MG63 (cell line): ENCODE results near the gene CAPZA2. TPM values are rescaled to one million over a fixed set of nuclear protein-coding genes. Genes with fewer than 3 reads are reported as not detected.

Experiments used
- DNase-seq: peaks from one replicate; pipeline ENCODE4 v3.0.0-alpha.2; 2020
- H3K27me3 ChIP-seq: fragments of 250-450 bp; sonication (Bioruptor Pico); 2 replicates; pipeline ENCODE4 v1.5.1; 2020; ENCODE audit warnings: mild to moderate bottlenecking, moderate library complexity
- H3K36me3 ChIP-seq: fragments of 250-450 bp; sonication (Bioruptor Pico); 2 replicates; pipeline ENCODE4 v1.5.1; 2020; ENCODE audit warnings: mild to moderate bottlenecking, moderate library complexity
- H3K4me3 ChIP-seq: fragments of 250-450 bp; sonication (Bioruptor Pico); 2 replicates; pipeline ENCODE4 v1.5.1; 2020; ENCODE audit warnings: mild to moderate bottlenecking, moderate library complexity
- H3K9me3 ChIP-seq: fragments of 250-450 bp; sonication (Bioruptor Pico); 2 replicates; pipeline ENCODE4 v1.5.1; 2020; ENCODE audit warnings: mild to moderate bottlenecking, moderate library complexity
- total RNA-seq: library from RNA; depleted of rRNA; stranded (reverse); fragments of >200 nt; shearing (Covaris generic); gene quantifications from 2 replicates; pipeline ENCODE4 v1.2.3, GENCODE V29; 2014; ENCODE audit warnings: low replicate concordance

Gene CAPZA2
- total RNA-seq, 1 experiment from 2014 or later, result 104 TPM

- Histone ChIP-seq H3K9me3 (no peaks in the 10 kb centered on the region), H3K4me3 (no peak overlapping the region), H3K27me3 (no peaks in the 10 kb centered on the region), H3K36me3 (no peaks in the 10 kb centered on the region)
- DNase-seq, result no peak
These were observed 11.2 kb upstream of the CAPZA2 start for GRCh38 chr7:116851175-116851574.

DNA sequence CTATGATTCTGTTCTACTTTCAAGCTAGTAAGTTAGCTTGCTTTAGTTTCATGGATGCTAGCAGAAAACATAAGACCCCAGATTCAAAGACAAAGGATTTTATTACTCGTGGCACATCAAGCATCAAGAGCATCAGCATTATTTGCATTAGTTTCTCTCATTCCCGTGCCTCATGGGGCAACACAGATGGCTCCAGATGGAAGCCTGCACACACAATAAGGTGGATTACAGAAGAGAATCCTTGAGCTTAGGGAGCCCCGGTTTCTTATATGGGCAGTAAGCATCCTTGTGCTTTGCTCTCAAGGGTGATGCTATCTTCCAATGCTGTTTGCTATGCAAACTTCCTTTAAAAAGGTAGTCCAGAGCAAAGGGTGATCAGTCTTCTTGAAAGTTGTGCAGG lies 10.7 kb upstream of the CAPZA2 start:
- Histone ChIP-seq H3K4me3 (no peak overlapping the region), H3K36me3 (no peaks in the 10 kb centered on the region), H3K27me3 (no peaks in the 10 kb centered on the region), H3K9me3 (no peaks in the 10 kb centered on the region)
- DNase-seq, result no peak

DNA sequence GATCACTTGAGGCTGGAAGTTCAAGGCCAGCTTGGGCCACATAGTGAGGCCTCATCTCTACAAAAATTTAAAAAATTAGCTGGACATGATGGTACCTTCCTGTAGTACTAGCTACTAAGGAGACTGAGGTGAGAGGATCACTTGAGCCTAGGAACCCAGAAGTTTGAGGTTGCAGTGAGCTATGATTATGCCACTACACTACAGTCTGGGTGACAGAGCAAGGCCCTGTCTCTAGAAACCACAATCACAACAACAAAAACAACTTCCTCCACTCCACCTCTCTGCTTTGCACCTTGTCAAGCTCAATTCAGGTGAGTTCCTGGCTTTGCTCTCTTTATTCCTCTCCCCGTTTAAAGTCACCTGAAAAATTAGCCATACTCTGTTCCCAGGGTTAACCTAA lies 8.3 kb upstream of the CAPZA2 start:
- H3K36me3 ChIP-seq, result no peaks in the 10 kb centered on the region
- DNase-seq, result no peak
- H3K4me3 ChIP-seq, result no peak overlapping the region
- no peaks in the 10 kb centered on the region for H3K9me3 ChIP-seq
- no peaks in the 10 kb centered on the region for H3K27me3 ChIP-seq

GRCh38 chr7:116857052-116857451 lies 5.3 kb upstream of the CAPZA2 start:
- Histone ChIP-seq H3K4me3 (no peak overlapping the region), H3K27me3 (no peaks in the 10 kb centered on the region), H3K9me3 (no peaks in the 10 kb centered on the region), H3K36me3 (no peaks in the 10 kb centered on the region)
- DNase-seq, result no peak

GRCh38 chr7:116859323-116859722 lies 3.1 kb upstream of the CAPZA2 start:
- Histone ChIP-seq H3K4me3 (no peak overlapping the region), H3K9me3 (no peaks in the 10 kb centered on the region), H3K27me3 (no peaks in the 10 kb centered on the region), H3K36me3 (no peaks in the 10 kb centered on the region; the same call in 1 of the 2 replicates)
- no peak for DNase-seq

DNA sequence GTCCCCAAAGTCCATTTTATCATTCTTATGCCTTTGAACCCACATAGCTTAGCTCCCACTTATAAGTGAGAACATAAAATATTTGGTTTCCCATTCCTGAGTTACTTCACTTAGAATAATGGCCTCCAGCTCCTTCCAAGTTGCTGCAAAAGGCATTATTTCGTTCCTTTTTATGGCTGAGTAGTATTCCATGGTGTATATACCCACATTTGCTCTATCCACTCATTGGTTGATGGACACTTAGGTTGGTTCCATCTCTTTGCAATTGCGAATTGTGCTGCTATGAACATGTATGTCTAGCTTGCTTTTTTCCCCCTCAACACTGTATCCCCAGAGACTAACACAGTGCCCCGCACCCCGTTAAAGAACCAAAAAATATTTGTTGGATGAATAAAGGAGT lies 670 bp upstream of the CAPZA2 start:
- Histone ChIP-seq H3K4me3 (peak overlapping the region; percentile 26), H3K27me3 (no peaks in the 10 kb centered on the region)
- DNase-seq, result no peak

GRCh38 chr7:116862951-116863670 lies 724 bp downstream of the CAPZA2 start:
- Histone ChIP-seq H3K36me3 (peaks cover 5% of the 10 kb centered on the region), H3K27me3 (no peaks in the 10 kb centered on the region), H3K9me3 (no peaks in the 10 kb centered on the region), H3K4me3 (peak overlapping the region; percentile 87)
- DNase-seq, result no peak

More for the DNA sequence above, 670 bp upstream of the CAPZA2 start:
- Histone ChIP-seq H3K9me3 (no peaks in the 10 kb centered on the region), H3K36me3 (no peaks in the 10 kb centered on the region; the same call in 1 of the 2 replicates)

DNA sequence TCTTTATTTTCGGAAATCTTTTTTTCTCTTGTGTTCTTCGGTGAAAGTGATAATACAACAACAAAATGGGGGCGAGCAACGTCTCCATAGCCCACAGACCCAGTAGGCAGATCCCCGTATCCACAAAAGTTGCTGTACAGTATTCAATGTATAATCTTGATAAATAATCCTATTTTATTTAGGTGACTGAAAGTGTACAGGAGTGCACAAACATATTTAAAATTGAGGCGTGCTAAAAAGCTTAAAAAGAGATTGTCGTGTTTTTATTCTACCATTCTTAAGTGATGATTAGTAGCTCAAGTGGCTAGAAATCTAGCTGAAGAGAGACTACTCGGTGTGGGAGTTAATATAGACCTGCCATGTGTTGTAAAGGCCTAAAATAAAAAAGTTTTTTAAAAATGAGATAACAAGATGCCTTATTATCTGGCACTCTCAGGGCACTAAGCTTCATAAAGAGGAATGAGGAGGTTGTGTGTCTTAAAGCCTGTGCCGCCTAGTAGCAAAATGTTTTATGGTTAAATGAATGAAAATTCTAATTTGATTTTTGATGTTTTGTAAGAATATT lies 1.6 kb downstream of the CAPZA2 start:
- no peaks in the 10 kb centered on the region for H3K9me3 ChIP-seq
- H3K36me3 ChIP-seq, result peaks cover 5% of the 10 kb centered on the region
- no peak for DNase-seq
- H3K4me3 ChIP-seq, result peak overlapping the region; percentile 87
- H3K27me3 ChIP-seq, result no peaks in the 10 kb centered on the region

GRCh38 chr7:116871061-116871700 lies 8.8 kb downstream of the CAPZA2 start:
- no peak for DNase-seq
- Histone ChIP-seq H3K9me3 (no peaks in the 10 kb centered on the region), H3K36me3 (peaks cover 19% of the 10 kb centered on the region), H3K4me3 (no peak overlapping the region), H3K27me3 (no peaks in the 10 kb centered on the region)

GRCh38 chr7:116872026-116872425 lies 9.6 kb downstream of the CAPZA2 start:
- H3K36me3 ChIP-seq, result peaks cover 21% of the 10 kb centered on the region
- no peaks in the 10 kb centered on the region for H3K27me3 ChIP-seq
- H3K4me3 ChIP-seq, result no peak overlapping the region
- DNase-seq, result no peak
- H3K9me3 ChIP-seq, result no peaks in the 10 kb centered on the region

- no peaks in the 10 kb centered on the region for H3K27me3 ChIP-seq
- no peaks in the 10 kb centered on the region for H3K9me3 ChIP-seq
- DNase-seq, result no peak
- H3K4me3 ChIP-seq, result no peak overlapping the region
- peaks cover 18% of the 10 kb centered on the region for H3K36me3 ChIP-seq
These were observed 11.2 kb downstream of the CAPZA2 start for GRCh38 chr7:116873619-116874018.

DNA sequence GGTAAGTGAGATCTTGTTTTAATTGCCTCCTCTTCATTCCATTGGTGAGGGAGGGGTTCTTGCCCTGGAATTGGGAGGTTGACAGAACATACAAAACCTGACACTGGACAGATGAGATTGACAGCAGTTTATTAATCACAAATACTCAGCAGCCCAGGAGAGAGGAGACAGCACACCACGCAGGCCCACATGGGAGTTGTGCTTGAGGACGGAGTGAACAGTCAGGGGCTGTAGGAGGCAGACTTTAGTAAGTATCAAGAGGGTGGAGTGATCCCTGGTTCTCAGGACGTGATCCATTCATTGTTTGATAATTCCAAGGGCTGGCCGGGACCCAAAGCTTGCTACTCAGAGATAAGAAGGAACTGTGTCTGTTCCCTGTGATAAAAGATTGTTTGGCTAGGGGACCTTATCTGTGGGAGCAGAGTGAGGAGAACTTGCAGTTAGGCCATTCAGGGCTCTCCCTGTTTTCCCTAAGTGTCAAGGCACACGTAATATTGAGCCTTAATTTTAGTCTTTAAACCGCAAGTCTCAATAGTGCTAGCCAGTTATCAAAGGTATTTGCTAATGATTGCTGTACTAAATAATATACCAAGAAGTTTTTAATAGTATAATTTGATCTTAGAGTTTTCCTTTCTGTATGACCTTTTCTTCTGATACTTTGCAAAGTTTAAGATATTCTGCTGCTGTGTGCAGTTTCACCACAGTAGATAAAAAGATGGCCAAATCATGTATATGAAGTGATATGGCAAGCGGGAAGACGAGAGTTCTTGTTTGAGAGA lies 14.5 kb downstream of the CAPZA2 start:
- no peaks in the 10 kb centered on the region for H3K9me3 ChIP-seq
- H3K27me3 ChIP-seq, result no peaks in the 10 kb centered on the region
- no peak overlapping the region for H3K4me3 ChIP-seq
- H3K36me3 ChIP-seq, result peaks cover 12% of the 10 kb centered on the region
- DNase-seq, result no peak

GRCh38 chr7:116877443-116878217 lies 15.2 kb downstream of the CAPZA2 start:
- Histone ChIP-seq H3K36me3 (peaks cover 12% of the 10 kb centered on the region), H3K27me3 (no peaks in the 10 kb centered on the region), H3K4me3 (no peak overlapping the region), H3K9me3 (no peaks in the 10 kb centered on the region)
- no peak for DNase-seq

DNA sequence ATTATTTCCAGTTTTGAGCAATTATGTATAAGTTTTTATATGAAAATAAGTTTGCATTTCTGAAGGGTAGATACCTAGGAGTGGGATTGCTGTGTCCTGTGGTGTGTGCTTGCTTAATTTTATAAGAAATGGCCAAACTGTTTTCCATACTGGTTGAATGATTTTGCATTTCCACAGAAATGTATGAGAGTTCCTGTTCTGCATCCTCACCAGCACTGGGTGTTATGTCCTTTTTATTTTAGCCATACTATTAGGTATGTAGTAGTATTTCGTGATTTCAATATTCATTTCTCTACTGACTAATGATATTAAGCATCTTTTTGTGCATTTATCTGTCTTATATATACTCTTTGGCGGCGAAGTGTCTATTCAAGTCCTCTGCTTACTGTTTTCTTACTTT lies 22.3 kb downstream of the CAPZA2 start:
- no peak overlapping the region for H3K4me3 ChIP-seq
- peaks cover 14% of the 10 kb centered on the region for H3K36me3 ChIP-seq
- H3K27me3 ChIP-seq, result no peaks in the 10 kb centered on the region
- H3K9me3 ChIP-seq, result no peaks in the 10 kb centered on the region; the same call in 1 of the 2 replicates
- no peak for DNase-seq

DNA sequence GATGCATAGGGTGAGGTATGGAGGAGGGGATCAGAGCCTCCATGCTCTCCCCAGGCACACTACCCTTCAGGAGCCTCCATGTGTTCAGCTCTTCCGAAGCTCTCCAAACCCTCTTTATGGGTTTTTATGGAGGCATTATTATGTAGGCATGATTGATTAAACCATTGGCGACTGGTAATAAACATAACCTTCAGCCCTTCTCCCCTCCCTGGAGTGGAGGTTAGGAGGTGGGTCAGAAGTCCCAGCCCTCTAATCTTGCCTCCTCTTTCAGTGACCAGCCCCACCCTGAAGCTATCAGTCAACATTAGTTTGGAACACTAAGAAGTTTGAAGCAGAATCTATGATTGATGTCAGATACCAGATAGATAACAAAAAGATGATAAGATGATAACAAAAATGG lies 23.3 kb downstream of the CAPZA2 start:
- Histone ChIP-seq H3K27me3 (no peaks in the 10 kb centered on the region), H3K9me3 (no peaks in the 10 kb centered on the region; the same call in 1 of the 2 replicates), H3K4me3 (no peak overlapping the region), H3K36me3 (peaks cover 18% of the 10 kb centered on the region)
- no peak for DNase-seq

- DNase-seq, result no peak
- Histone ChIP-seq H3K36me3 (peaks cover 21% of the 10 kb centered on the region), H3K4me3 (no peak overlapping the region), H3K9me3 (no peaks in the 10 kb centered on the region; the same call in 1 of the 2 replicates), H3K27me3 (no peaks in the 10 kb centered on the region)
These were observed 24.3 kb downstream of the CAPZA2 start for GRCh38 chr7:116886543-116887156.
